ENCODE measurements around the gene ADI1.

- TF ChIP-seq POLR2AphosphoS5 (IDR thresholded peaks at IDR 0.05) = no peak
- TF ChIP-seq, protein P1, sequence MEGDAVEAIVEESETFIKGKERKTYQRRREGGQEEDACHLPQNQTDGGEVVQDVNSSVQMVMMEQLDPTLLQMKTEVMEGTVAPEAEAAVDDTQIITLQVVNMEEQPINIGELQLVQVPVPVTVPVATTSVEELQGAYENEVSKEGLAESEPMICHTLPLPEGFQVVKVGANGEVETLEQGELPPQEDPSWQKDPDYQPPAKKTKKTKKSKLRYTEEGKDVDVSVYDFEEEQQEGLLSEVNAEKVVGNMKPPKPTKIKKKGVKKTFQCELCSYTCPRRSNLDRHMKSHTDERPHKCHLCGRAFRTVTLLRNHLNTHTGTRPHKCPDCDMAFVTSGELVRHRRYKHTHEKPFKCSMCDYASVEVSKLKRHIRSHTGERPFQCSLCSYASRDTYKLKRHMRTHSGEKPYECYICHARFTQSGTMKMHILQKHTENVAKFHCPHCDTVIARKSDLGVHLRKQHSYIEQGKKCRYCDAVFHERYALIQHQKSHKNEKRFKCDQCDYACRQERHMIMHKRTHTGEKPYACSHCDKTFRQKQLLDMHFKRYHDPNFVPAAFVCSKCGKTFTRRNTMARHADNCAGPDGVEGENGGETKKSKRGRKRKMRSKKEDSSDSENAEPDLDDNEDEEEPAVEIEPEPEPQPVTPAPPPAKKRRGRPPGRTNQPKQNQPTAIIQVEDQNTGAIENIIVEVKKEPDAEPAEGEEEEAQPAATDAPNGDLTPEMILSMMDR (IDR thresholded peaks at IDR 0.05) = no peak
- no peak for TF ChIP-seq POLR2A (IDR thresholded peaks at IDR 0.05)
Measured at GRCh38 chr2:3488855-3489763, 30.2 kb downstream of the ADI1 start.

Data from breast epithelium (tissue), 3 donors.